ENCODE data around the gene MOXD1. TPM values are rescaled to one million over a fixed set of nuclear protein-coding genes. Genes with fewer than 3 reads are reported as not detected.

The MOXD1 gene
- total RNA-seq, 4 donors from 2014 or later: 20.3 to 37.3 (median 33.2) TPM

DNA sequence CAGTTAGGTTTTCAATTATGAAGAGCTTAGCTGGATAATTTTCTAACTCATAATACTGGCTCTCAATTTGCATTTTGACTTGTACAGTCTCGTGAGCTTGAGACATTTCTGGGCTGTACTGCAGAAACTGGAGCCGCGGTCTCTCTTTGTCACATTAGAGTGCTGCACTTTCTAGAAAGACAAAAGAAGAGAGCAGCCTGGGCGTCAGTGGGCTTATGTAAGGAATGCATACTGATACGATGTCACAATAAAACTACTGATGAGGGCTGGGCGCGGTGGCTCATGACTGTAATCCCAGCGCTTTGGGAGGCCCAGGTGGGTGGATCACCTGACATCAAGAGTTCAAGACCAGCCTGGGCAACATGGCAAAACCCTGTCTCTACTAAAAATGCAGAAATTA, 120.8 kb downstream of the MOXD1 start:
- Histone ChIP-seq H3K9me3 (no peaks in the 10 kb centered on the region), H3K27ac (no peak overlapping the region), H3K4me3 (no peak overlapping the region), H3K4me1 (no peaks in the 10 kb centered on the region), H3K27me3 (no peaks in the 10 kb centered on the region), H3K36me3 (no peaks in the 10 kb centered on the region)
- ATAC-seq: no peak
- TF ChIP-seq POLR2A (IDR thresholded peaks at IDR 0.05): no peak
- TF ChIP-seq, protein P1, sequence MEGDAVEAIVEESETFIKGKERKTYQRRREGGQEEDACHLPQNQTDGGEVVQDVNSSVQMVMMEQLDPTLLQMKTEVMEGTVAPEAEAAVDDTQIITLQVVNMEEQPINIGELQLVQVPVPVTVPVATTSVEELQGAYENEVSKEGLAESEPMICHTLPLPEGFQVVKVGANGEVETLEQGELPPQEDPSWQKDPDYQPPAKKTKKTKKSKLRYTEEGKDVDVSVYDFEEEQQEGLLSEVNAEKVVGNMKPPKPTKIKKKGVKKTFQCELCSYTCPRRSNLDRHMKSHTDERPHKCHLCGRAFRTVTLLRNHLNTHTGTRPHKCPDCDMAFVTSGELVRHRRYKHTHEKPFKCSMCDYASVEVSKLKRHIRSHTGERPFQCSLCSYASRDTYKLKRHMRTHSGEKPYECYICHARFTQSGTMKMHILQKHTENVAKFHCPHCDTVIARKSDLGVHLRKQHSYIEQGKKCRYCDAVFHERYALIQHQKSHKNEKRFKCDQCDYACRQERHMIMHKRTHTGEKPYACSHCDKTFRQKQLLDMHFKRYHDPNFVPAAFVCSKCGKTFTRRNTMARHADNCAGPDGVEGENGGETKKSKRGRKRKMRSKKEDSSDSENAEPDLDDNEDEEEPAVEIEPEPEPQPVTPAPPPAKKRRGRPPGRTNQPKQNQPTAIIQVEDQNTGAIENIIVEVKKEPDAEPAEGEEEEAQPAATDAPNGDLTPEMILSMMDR (IDR thresholded peaks at IDR 0.05): no peak
- no peak for TF ChIP-seq EP300 (IDR thresholded peaks at IDR 0.05)
- no peak for TF ChIP-seq POLR2AphosphoS5 (IDR thresholded peaks at IDR 0.05)
- WGBS, 2 donors (ENCODE audit: low coverage in 1 of 2): 85% methylated on average over 4 to 7 of the region's 8 CpGs

DNA sequence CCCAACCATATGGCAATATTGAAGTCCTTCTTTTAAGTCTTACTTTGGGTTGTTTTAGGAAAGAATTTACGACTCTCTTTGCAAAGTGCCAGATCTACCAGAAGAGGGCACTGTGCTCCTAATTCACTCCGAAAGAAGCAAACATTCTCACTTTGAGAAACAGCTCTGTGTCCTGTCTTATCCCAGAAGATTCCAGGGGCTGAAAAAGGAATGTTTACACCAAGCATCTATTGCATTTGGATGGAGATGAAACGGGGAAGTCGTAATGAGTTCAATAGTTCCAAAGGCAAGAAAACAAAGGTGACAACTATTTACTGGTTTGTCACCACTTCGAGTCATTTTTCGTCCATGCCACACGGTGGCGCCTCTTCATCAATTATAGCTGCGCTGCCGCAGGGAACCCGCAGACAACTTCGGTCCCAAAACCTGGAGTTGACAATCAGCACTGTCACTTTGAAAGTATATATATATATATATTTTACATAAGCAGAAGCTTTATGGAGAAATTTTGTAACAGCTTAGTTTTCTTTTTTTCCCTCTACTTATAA, 121.6 kb downstream of the MOXD1 start:
- peak; percentile 68 for ATAC-seq
- Histone ChIP-seq H3K4me1 (no peaks in the 10 kb centered on the region), H3K4me3 (peak overlapping the region; percentile 47 to 49), H3K36me3 (no peaks in the 10 kb centered on the region), H3K9me3 (no peaks in the 10 kb centered on the region), H3K27ac (no peak overlapping the region), H3K27me3 (no peaks in the 10 kb centered on the region)
- TF ChIP-seq, protein P1 (IDR thresholded peaks at IDR 0.05): peak; percentile 73 to 88 (median 81)
- no peak for TF ChIP-seq EP300 (IDR thresholded peaks at IDR 0.05)
- WGBS, 2 donors (ENCODE audit: low coverage in 1 of 2): 0% methylated on average over 11 to 12 of the region's 12 CpGs

DNA sequence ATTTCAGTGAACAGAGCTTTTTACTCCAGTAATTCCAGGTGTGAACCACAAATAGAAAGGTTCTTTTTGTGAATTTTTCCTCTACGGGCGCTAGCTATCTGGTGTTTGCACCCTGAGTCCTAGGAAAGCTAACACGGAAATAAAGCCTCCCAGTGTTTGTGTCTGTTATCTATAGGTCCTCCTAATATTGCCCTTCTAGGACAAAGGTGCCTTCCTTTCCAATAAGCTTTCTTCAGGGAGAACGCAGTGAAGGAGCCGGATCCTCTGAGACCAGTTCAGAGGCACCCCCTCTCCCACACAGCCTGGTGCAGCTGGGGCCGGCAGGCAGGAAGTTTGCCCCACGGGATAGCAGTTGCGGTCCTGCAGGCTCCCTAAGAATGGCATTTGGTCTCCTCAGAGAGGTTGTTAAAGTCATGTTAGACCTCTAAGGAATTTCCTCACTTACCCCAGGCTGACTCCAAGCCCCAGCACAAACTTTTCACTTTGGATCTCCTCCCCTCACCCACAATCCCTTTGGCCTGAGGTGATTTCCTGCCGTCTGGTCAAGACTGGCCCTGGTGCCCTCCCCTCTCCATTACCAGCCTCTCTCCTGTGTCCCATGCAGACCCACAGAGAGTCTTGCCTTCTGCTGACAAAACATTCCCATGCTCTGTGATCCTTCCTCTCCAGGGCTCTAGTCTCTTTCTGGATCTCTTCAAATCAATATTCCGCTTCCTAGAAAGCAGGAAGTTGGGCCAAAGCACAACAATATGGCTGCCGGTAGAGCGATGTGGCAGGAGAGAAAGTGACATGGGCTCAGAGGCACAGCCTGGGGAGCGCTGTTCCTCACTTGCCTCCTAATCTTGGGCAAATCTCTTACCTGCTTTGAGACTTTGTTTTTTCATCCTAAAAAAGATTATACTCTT, 126.0 kb downstream of the MOXD1 start:
- Histone ChIP-seq H3K9me3 (no peaks in the 10 kb centered on the region), H3K27me3 (no peaks in the 10 kb centered on the region), H3K4me3 (no peak overlapping the region), H3K36me3 (no peaks in the 10 kb centered on the region), H3K4me1 (peaks cover 0 to 8% (median 0%) of the 10 kb centered on the region in 3 donors), H3K27ac (no peak overlapping the region)
- ATAC-seq: no peak
- 88 to 100% methylated on average over 1 to 9 of the region's 13 CpGs for WGBS, 2 donors (ENCODE audit: low coverage in 1 of 2)
- no peak for TF ChIP-seq POLR2A (IDR thresholded peaks at IDR 0.05)
- TF ChIP-seq, protein P1 (IDR thresholded peaks at IDR 0.05): no peak
- TF ChIP-seq EP300 (IDR thresholded peaks at IDR 0.05): no peak
- no peak for TF ChIP-seq POLR2AphosphoS5 (IDR thresholded peaks at IDR 0.05)

DNA sequence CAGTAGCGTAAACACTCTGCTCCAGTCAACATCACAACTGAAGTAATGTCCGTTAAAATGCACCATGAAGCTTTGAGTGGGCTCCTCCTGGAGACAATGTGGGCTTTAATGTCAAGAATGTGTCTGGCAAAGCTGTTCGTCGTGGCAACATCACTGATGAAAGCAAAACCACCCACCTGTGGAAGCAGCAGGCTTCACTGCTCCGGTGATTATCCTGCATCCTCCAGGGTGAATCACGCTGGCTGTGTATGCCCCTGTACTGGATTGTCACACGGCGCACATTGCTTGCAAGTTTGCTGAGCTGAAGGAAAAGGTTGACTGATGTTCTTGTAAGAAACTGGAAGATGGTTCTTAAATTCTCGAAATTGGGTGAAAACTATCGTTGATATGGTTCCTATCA, 128.5 kb downstream of the MOXD1 start:
- H3K4me1 ChIP-seq: peaks cover 0 to 19% (median 0%) of the 10 kb centered on the region in 3 donors
- no peaks in the 10 kb centered on the region for H3K36me3 ChIP-seq
- no peak overlapping the region for H3K4me3 ChIP-seq
- ATAC-seq: no peak
- no peak overlapping the region for H3K27ac ChIP-seq
- TF ChIP-seq POLR2AphosphoS5 (IDR thresholded peaks at IDR 0.05) (no peak), EP300 (IDR thresholded peaks at IDR 0.05) (no peak), POLR2A (IDR thresholded peaks at IDR 0.05) (no peak)
- TF ChIP-seq, protein P1 (IDR thresholded peaks at IDR 0.05): no peak
- H3K27me3 ChIP-seq: no peaks in the 10 kb centered on the region
- WGBS, 2 donors (ENCODE audit: low coverage in 1 of 2): 81 to 100% methylated on average over 2 of the region's 10 CpGs
- H3K9me3 ChIP-seq: no peaks in the 10 kb centered on the region

All from gastroesophageal sphincter (tissue), 4 donors.